NCI-H82 treated with DMSO at 0.1 percent for 48 hours (cell line): ENCODE data around the gene ADAMTS17.

Experiments used
- DNase-seq: peaks from one replicate; lab custom pipeline; 2025; ENCODE audit not compliant: unreplicated experiment; lab: John Stamatoyannopoulos, UW

ADAMTS17 gene

DNA sequence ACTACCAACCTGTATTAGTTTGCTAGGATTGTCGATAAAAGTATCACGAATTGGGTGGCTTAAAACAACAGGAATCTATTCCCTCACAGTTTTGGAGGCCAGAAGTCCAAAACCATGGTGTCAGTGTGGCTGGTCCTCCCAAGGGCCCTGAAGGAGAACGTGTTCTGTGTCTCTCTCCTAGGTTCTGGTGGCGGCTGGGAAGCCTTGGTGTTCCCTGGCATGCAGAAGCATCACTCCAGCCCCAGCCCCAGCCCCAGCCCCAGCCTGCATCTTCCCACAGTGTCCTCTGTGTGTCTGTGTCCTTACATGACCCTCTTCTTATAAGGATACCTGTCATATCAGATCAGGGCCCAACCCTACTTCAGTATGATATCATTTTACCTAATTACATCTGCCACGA lies 336.1 kb downstream of the ADAMTS17 start:
- no peak for DNase-seq

DNA sequence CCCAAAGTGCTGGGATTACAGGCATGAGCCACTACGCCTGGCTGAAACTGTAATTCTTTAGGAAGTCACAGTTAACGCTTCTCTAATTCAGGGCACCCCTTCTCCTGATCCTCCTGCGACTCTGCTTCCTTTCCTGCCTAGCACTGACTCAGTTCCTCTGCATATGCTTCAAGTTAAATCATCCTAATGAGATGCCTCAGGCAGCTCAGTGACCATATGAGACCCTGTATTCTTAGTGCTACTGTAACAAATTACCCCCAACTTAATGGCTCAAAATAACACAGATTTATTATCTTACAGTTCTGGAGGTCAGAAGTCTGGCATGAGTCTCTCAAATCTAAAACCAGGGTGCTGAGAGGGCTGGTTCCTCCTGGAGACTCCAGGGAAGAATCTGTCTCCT lies 336.8 kb downstream of the ADAMTS17 start:
- DNase-seq, result no peak

DNA sequence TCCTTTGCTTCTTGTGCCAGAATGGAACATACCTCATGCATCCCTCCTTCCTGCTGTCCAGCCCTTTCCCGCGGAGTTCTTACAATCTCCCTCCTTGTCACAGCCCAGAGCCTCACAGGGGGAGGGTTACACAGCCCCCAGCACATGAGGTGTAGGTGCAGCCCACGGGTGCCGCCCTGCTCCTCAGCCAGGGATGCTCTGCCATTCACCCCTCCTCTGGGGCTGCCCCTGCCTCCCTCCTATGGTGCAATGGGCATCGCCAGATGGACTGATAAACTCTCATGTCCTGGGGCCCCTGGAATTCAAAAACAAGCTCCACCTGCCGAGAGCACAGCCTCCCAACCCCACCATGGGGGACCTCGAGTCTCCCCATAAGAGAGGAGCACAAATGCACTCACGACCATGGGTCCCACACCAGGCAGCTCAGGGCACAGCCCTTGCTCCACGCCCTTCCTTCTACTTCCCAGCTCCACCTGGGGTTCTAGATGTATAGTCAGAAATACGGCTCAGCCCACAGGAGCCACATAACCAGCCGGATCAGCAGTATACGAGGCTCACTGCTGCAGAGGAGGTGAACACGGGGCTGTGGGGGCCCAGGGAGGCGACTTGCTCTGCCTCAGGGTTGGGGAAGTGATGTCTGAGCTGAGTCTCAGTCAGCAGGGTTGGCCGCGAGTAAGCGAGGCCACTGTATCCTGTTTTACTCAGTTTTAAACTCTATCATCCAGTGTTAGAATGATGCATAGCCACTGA lies 338.8 kb downstream of the ADAMTS17 start:
- no peak for DNase-seq

DNA sequence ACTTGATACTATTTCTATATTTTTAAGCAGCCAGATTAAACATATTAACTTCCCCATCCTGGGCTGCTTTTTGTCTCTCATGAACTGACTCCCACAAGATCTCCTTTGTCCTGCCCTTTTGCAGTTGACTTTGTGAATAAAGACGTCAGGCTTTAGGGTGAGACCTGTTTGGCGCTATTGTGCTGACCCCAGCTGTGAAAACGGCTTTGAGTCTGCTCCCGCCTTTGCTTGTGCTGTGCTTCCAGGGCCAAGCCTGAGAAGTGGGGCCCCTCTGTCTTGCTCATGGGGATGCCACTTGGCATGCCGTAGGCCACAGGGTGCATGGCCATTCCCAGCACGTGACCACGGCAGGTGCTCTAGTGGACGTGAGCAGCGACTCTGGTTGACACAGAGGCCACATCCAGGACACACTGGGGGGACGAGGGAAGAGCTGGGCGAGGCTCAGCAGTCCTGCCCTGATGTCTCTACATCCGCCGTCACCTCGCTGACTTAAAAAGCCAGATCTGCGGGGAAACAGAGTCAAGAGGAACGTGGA lies 339.6 kb downstream of the ADAMTS17 start:
- DNase-seq, result no peak

DNA sequence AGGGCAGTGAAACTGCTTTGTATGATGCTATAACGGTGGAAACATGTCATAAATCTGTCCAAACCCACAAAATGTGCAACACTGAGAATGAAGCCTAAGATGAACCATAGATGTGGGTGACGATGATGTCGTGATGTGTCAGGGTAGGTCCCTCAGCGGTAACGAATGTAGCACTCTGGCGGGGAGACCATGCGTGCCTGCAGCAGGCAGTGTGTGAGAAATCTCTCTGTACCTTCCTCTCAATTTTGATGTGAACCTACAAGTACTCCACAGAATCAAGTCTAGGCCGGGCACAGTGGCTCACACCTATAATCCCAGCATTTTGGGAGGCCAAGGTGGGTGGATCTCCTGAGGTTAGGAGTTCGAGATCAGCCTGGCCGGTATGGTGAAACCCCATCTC lies 340.4 kb downstream of the ADAMTS17 start:
- DNase-seq, result no peak

DNA sequence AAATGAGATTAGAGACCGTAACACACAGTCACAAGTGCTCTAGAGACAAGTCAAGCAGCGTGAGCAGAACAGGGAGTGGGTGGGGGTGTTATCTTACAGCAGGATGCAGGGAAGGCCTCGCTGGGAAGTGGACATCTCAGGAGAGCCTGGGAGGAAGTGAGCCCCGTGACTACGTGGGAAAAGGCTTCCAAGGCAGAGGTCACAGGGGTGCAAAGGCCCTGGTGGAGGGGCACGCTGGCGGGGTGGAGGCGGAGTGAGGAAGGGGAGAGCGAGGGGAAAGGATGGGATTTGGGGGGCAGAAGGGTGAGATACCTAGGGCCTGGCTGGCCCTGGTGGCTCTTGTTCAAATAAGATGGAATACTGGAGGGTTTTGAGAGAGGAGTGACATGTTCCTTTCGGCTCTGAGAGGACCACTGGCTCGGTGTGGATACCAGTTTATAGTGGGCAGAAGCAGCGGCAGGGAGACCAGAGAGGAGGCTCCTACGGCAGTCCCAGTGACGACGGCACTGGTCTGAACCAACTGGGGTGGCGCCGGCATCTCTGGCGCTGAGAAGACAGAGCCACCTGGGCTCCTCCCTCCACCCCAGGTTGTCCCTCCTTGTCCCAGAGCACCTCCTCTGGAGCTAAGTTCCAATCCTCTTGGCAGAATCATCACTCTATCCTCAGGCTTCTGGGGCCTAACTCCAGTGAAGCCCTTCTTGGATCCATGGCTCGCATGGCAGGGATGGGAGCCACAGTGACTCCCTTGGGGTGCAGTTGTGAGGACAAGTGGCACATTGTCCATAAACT lies 342.3 kb downstream of the ADAMTS17 start:
- no peak for DNase-seq

DNA sequence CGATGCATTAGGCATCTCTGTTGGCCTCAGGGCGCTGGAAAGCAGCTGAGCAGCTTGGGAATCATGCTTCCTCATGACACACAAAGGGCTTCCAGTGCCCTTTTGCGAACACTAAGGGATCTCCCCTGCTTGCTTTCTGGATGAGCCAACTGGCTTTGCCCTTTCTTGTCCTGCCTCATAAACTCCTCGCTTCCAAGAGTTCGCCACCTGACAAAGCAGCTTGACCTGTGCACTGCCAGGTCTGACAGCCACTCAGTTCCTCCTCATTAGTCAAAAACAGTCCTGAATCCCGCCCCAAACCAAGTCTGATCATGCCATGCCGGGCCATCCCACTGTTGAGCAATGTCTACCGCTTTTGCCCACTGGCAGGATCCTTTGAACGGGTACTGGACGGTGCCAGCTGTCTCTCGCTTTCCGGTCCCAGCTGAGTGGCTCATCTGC lies 343.1 kb downstream of the ADAMTS17 start:
- DNase-seq, result no peak

DNA sequence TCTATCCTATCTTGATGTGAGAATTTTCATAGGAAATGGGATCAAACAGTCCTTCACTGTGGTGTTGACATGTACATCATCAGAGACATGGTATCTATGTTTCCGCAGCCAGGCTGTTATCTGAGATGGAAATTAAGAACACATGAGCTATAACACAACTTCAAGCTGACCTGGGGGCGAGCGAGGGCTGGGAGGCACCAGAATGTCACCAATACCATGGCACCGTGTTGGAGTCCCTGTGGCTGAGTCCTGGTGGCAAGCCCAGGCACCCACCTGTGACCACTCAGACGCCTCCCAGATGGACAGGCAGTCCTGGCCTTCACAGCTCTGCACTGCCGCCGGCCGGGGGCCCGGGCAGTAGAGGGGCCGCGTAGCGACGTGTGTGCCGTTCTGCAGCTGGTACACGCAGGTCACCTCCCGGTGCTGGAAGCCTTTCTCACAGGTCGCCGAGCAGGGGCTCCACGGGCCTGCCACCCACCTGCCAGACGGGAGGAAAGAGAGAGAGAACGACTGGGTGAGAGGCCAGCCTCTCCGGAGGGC lies 344.6 kb downstream of the ADAMTS17 start:
- DNase-seq, result no peak

DNA sequence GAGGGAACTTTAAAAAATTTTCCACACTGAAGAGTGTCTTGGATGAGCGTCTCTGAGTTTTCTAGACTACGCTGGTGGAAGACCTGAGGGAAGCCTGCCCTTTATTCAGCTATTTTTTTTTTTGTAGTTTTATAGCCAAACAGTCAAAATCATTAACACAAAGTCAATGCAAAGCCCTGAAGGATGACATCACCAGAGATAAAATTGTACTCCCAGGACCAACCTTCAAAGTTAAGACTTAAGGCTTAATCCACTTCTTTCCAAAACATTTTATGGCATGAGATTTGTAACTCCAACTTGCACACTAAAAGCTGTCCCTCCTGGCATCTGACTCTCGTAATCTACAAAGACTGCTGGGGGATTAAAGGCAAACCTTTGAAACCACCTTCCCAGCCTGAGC lies 345.1 kb downstream of the ADAMTS17 start:
- DNase-seq, result no peak

DNA sequence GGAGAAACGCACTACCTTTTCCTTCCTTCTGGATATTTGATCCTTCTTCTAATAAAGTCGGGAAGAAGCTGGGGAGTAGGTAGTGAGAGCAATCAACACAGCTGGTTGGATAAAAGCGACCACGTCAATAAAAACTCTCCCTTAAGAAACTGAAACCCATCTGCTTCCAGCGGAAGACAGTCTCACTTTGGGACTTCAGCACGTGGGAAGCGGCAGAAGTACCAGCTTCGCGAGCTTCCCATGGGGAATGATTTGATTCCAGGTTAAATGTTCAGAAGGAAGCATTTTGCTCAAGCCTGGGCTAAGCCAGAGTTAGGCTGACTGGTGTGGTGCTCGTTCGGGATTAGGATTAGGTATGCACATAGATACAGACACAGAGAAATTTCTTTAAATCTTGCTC lies 346.2 kb downstream of the ADAMTS17 start:
- no peak for DNase-seq

DNA sequence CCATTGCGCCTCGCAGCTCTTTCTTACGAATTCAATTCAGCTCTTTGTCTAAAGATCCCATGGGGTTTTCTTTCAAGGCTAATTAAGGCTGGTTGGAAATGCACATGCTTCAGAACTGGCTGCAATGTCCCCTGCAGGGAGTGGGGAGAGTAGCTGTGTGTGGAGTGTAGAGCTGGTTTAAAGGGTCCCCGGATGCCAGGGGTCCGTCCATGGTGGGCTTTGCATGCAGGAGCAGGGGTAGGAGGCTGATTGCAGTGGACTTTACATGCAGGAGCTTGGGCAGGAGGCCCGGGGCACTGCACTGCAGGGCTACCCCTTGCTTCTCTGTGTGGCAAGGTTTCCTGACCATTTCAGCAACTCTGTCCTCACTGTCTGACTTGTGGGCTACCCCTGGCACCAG lies 346.9 kb downstream of the ADAMTS17 start:
- DNase-seq, result no peak

DNA sequence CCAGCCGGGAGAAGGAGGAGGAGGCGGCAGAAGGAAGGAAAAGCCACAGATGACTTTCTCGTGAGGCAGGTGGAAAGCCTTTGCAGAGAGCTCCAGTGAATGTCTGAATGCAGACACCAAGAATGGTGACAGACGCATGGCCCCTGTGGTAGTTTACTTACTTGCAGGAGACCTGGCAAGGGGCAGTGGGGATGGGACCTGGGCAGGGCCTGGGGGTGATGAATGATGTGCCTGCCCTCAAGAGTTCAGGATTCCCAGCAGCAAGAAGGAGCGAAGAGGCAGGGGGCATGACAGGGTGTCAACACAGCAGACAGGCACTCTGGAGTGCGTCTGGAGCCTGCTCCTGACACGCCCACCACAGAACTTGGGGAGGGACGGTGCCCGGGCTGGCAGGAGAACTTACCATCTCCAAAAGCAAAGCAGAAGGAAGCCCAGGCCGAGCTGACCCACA lies 348.1 kb downstream of the ADAMTS17 start:
- DNase-seq, result no peak

DNA sequence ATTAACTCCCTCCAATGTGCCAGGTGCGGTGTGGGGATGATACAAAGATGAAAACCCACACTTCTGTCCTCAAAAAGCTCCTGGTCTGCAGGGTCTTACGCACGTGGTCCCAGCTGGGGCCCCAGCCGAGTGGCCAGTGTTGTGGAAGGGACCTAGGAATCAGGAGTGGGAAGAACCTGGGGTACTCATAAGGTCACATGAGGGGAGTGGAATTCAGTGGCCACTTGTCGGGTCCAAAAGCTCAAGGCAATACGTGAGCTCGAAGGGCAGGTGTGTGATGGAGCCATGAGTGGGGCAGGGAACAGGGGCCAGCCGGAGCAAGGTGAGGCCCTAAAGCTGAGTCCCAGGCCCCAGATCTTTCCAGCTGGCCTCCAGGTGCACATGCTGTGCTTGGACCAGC lies 348.5 kb downstream of the ADAMTS17 start:
- no peak for DNase-seq

DNA sequence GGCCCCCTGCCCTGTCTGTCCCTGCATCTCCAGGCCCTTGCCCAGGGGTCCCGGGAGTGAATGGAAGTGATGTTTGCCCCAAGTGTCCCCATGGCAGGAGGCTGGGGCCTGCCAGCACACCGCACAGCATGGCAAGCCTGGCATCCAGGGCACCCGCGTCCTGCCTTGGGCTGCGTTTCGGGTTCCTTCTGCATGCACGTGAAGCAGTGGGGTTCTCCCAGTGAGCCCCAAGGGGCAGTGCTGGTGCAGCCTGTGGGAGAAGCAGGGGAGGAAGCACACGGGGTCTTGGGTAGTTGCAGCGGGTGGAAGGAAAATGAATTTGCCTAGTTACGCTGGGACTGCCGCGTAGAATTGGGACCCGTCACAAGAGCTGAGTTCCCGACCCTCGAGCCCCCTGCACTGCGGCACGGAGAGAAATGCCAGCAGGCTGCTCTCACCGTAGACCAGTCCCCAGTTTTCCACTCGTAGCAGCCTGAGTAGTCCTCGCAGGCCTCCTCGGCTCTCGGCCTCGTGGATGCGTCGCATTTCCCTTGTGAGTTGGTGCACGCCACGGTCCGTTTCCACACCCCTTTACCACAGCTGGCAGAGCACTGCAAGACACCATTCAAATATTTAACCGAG lies 349.1 kb downstream of the ADAMTS17 start:
- no peak for DNase-seq

DNA sequence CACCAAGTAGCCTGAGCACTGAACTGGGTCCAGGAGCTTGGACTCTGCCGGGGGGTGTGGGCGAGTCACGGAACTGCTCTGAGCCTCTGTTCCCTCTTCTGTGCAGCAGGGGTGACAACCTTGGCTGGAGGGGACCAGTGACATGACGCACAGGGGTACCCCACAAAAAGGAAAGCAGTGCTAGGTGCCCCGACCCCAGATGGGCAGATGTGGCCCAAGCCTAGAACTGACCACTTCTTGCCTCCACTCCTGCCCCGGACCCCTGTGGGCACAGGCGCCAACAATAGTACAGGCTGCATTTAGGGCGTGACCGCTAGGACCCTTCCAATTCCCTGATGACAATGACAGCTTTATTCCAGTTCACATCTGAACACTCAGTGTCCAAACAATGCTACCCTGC lies 352.7 kb downstream of the ADAMTS17 start:
- no peak for DNase-seq

DNA sequence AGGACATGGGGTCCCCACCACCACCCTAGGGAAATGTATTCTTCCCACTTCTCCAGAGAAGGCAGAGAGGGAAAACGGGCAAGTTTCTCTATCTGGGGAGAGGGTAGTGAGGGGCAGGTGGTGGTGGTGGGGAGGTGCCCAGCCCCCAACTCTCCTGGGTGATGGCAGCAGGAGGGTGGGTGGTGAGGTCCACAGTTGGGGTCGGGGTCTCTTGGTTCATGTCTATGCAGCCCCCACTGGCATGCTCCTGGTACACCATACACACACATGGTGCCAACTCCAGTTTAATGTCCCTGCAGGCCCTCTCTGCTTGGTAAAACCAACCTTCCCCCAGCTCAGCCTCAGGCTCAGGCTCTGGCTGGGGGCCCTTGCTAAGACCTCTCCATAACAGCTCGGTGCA lies 354.1 kb downstream of the ADAMTS17 start:
- DNase-seq, result no peak

DNA sequence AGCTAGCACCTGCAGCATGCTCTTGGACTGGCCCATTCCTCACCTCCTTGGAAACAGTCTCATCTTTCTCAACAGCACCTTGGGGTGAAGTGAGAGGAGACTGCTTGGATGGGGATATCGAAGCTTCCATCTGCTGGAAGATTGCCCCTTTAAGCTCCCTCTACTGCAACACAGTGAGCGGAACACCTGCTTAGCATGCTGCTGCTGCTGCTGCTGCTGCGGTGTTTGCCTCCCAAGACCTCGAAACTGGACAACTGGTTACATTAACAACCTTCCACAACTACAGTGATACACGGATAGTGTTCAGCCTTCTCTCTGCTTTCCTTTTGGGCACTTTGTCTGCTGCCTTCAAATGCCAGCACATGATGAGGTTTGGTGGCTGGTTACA lies 354.7 kb downstream of the ADAMTS17 start:
- DNase-seq, result no peak

DNA sequence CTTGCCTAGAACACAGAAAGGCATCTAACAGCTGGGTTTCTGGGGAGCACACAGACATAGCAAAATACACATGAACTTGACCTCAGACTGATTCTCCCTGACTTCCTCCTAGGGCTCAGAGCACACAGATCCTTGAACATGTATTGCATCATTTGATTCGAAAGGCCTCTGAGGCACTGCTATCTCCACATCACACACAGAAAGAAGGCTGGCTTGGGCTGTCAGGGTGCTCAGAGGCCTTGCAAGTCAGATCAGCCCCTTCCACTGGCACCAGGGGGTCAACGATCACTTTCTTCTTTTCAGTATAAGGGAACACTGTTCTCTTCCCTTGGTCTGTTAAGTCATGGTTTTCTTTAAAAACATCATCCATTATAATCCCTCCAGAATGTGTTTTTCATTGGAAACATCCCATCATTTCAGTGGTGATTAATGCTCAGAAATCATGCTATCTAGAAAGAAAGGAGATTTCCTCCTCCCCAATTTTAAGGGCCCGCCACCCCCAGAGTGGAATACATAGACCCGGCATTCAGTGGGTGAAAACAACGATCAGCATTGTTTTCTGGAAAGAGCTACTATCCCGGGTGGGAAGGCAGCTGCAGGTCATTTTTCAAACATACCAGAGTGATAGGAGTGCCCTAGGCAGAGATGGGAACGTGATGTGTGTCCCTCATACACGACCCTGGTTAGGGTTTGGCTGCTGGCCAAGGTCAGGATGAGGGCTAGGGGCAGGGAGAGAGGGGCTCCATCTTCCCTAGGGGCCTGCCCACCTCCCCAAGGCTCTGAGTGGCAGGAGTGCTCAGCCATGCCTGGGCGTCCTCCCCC lies 355.3 kb downstream of the ADAMTS17 start:
- no peak for DNase-seq

DNA sequence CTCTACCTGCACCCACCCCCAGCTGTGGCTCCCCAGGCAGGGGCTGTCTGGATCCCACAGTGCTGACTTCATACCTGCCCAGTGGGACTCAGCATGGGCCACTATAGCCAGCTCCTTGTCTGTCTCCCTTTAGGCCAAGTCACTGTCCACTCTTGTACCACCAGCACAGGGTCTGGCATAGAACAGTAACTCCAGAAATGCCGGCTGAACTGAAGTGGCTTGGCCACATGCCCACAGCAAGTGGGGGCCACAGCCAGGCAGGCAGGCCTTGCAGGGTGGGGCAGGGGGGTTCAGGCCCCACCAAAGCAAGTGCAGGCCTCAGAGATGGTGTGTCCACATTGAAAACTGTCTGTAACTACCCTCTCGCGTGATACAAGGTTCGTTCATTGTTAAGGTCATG lies 355.9 kb downstream of the ADAMTS17 start:
- no peak for DNase-seq

DNA sequence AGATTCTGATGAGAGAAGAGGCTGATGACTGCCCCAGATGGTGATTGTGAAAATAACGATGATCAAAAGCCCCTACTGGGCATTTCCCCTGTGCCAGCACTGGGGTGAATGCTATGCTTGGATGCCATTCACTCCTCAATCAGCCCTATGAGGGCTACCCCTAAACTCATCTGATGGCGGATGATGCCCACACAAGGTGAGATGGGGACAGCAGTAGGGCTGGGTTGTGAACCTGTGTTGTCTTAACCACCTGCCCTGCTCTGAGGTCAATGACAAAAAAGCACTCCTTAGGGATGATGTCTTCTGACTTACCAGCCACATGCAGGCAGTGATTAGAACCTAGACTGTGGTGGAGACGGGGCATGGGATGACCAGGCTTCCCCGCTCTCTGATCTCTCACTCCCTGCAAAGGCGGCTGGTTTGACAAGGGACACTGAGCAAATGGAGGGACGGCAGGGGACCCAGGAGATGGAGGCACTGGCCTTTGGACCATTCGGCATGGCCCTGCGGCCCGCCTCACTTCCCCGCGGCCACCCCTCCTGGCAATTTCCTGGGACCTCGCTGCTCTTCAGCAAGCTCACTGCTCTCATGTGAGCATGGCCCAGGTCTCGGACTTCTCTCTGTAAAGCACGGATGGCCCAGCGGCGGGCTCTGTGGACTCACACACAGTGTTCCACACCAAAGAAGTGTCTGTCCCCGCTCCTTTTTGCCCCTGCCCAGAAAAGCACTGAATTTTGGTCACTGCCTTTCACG lies 357.1 kb downstream of the ADAMTS17 start:
- no peak for DNase-seq
